GM19395 (cell line): ENCODE measurements around the gene KCNAB1.
"Not testable (repeated sequence)": the region's sequence is repeated elsewhere in the genome, so short reads cannot be mapped to it uniquely, and the experiment has no call there.

ENCODE experiments used
- ATAC-seq: cut with Tn5 transposase; IDR thresholded peaks from one replicate; pipeline ENCODE4 v1.9.1; 2021; ENCODE audit warnings: mild to moderate bottlenecking, moderate library complexity; ENCODE audit not compliant: unreplicated experiment

The KCNAB1 gene

DNA sequence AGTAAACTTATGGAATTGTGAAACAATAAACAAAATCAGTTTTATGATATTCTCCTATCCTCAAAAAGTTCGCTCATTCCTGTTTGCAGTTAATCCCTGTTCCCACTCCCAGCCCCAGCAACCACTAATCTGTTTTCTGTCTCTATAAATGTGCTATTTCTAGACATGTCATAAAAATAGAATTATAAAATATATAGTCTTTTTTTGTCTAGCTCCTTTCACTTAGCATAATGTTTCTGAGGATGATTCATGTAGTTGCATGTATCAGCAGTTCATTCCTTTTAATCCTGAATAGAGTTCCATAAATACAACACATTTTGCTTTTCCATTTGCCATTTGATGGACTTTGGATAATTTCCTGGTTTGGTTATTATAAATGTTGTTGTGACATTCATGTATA, 140.0 kb downstream of the KCNAB1 start:
- ATAC-seq: no peak

DNA sequence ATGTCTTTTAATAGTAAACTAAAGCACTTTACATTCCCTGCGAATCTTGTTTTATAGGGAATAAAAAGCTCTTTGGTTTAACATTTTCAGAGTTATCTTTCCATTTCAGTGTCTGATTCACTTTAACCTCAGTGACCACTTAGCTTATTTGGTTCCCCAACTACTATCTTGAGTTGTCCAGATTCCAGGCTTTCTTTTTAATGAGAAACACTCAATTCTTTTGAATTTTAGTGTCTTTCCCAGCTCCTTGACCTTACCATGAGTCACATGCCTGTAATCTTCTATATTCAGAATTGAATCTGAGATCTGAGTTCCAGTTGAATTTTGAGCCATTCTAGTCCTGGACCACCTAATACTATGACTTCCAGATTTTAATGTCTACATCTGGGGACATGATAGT, 144.4 kb downstream of the KCNAB1 start:
- no peak for ATAC-seq

DNA sequence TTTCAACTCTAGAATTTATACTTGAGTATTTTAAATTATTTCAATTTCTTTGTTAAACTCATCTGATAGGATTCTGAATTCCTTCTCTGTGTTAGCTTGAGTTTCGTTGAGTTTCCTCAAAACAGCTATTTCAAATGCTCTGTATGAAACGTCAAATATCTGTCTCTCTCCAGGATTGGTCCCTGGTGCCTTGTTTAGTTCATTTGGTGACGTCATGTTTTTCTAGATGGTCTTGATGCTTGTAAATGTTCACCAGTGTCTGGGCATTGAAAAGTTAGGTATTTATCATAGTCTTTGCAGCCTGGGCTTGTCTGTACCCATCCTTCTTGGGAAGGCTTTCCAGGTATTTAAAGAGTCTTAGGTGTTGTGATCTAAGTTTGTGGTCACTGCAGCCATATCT, 151.1 kb downstream of the KCNAB1 start:
- ATAC-seq: no peak

DNA sequence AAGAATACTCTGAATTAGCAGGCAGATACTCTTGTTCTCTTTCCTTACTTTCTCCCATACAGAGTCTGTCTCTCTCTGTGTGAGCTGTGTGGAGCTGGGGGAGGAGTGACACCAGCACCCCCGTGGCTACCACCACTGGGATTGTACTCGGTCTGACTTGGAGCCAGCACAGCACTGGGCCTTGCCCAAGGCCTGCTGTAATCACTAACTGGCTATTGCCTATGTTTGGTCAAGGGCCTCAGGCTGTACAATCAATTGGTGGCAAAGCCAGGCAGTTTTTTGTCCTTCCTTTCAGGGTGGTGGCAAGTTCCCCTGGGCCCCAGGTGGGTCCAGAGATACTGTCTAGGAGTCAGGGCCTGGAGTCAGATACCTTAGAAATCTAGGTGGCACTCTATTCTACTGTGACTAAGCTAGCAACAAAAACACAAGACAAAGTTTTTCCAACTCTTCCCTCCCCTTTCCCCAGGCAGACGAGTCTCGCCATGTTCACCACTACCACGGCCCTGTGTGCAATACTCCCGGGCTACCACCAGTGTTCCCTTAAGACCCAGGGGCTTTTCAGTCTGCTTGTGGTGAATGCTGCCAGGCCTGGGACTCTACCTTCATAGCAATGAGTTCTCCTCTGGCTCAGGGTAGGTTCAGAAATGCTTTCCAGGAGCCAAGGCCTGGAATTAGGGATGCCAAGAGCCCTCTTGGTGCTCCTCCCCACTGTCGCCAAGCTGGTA, 151.8 kb downstream of the KCNAB1 start:
- no peak for ATAC-seq

DNA sequence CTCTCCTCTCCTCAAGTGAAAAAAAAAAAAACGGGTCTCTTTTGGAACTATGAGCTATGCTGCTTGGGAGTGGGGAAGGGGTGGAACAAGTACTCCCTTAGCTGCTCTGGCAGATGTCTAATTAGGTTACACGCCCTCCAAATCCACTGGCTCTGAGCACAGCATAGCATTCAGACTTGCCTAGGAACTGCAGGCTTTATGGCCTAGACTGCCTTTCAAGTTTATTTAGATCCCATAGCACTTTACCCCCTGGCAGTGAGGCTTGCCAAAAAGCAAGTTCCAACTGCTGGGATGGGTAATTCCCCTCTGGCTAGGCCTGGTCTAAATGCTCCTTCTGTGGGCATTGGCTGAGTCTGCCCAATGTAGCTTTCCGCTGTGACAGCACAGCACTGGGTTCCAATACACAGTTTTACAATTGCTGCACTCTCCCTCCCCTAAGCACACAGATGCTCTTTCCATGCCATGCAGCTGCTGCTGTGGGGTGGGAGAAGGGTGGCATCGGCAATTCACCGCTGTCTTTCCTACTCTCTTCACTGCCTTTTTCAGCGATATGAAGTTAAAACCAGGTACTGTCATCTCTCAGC, 152.8 kb downstream of the KCNAB1 start:
- ATAC-seq: no peak

DNA sequence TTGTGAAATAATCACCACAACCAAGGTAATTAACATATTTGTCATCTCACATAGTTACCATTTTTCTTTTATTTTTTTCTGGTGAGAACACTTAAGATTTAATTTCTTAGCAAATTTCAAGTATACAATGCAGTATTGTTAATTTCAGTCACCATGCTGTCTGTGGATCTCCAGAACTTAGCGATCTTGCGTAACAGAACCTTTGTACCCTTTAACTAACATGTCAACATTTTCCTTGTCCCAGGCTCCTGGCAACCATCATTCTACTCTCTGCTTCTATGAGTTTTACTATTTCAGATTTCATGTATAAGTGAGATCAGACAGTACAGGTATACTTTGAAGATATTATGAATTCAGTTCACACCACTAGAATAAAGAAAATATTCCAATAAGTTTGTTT, 154.4 kb downstream of the KCNAB1 start:
- no peak for ATAC-seq

DNA sequence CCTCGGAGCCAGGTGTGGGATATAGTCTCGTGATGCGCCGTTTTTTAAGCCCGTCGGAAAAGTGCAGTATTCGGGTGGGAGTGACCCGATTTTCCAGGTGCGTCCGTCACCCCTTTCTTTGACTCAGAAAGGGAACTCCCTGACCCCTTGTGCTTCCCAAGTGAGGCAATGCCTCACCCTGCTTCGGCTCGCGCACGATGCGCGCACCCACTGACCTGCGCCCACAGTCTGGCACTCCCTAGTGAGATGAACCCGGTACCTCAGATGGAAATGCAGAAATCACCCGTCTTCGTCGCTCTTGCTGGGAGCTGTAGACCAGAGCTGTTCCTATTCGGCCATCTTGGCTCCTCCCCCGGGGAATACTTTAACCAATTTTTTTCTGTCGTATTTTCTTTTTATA, 164.3 kb downstream of the KCNAB1 start:
- ATAC-seq: not testable (repeated sequence)

DNA sequence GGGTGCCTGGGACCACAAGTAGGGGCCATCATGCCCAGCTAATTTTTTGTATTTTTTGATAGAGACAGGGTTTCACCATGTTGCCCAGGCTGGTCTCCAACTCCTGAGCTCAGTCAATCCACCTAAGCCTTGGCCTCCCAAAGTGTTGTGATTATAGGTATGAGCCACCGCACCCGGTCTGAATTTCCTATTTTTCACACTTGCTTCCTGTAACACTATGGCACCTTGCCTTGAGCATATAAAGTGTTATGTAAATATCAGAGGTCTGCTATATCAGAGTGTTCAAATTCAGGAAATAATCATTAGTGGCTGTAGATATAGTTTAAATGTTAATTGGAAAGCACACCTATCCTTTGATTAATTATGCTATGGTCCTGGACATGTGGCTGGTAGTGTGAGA, 165.2 kb downstream of the KCNAB1 start:
- ATAC-seq: no peak

DNA sequence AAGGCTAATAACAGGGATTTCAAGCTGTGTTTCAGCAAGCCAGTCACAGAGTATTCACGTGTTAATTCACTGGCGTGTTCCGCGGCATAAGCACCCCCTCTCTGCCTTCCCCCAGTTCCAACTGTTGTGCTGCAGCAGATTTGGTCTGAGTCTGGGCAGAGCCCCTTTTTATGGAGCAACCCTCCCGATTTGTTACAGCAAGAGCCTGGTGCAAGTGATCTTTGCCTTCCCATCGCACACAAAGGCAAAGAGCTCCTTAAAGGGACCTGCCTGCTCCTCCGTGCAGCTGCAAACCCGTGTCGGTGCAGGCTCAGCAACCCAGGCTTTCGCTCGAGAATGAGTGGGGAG, 170.5 kb downstream of the KCNAB1 start:
- no peak for ATAC-seq

DNA sequence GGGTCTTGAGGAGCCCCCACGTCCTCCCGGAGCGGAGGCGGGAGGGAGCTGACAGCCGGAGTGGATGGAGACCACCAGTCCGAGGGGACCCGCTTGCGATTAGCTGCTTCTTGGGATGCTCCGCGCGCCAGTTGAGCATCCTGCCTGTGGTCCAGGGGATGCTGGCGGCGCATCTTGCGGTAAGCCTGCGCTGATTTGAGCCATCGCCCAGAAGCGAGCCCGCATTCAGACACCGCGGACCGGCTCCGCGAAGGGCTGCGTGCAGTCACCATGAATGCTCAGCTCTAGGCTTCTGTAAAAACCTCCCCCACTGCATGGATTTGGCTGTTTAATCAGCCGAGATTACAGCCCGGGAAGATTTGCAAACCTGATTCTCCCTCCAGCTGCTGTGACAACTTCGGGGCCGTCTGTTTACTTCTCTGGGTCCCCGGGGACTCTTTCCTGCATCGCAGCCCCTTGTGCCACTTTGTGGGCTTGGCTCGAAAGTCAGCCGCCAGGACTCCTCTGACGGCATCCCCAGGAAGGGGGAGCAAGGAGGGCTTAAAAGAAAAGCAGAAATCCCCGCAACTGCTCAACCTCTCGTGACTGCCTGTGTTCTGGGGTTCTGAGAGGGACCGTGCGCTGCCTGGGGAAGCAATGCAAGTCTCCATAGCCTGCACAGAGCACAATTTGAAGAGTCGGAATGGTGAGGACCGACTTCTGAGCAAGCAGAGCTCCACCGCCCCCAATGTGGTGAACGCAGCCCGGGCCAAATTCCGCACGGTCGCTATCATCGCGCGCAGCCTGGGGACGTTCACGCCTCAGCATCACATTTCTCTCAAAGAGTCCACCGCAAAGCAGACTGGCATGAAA, 171.1 kb downstream of the KCNAB1 start:
- ATAC-seq: no peak

DNA sequence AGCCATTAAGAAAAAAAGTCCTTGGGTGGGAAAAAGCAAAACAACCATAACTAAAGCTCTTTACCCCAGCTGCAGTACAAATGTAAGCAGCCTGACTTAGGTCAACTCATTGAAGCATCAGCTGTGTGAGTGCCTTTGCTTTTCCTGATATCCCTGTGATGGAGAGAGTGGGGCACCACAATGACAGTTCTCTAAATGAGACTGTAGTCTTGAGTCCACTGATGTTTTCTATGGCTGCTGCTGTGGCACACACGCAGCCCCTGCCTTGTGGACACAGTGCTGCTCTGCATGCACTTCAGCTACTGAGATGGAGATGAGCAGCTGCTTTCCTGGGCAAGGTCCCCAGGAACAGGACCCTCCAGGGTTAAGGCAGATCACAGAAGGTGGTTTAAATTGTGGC, 173.2 kb downstream of the KCNAB1 start:
- ATAC-seq: no peak

DNA sequence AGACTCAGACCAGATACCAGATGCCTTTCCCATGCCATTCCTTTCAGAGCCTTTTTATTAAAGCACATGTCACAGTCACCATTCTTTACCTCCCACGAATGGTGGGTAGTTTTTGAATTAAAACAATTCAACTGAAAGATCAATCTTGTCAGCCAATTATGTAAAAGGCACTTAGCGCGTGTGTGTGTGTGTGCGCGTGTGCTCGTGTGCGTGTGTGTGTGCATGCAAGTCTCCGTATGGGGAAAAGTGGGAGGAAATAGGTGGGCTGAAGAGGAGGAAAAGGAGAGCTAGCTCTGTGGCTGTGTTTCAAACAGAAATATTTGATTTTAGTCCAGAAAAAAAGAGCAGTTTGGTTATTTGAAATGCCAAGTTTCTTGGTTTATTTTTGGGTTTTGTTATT, 177.2 kb downstream of the KCNAB1 start:
- no peak for ATAC-seq

DNA sequence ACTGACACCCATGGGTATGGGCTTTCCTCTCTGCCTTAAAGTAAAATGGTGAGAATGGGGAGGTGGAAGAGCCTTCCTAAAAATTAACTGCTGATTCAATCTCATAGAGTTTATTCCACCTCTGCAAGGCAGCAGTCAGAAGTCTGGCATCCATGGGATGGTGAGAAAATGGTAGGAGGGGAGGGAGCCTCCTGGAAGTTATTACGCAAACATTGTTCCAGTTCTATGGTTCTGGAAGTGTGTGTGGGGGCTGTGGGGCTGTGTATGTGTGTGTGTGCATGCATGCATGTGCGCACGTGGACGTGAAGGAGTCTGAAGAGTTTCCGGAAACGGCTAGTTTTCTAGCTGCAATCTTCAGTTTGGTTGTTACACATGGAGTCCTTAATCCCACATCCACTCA, 177.6 kb downstream of the KCNAB1 start:
- no peak for ATAC-seq

DNA sequence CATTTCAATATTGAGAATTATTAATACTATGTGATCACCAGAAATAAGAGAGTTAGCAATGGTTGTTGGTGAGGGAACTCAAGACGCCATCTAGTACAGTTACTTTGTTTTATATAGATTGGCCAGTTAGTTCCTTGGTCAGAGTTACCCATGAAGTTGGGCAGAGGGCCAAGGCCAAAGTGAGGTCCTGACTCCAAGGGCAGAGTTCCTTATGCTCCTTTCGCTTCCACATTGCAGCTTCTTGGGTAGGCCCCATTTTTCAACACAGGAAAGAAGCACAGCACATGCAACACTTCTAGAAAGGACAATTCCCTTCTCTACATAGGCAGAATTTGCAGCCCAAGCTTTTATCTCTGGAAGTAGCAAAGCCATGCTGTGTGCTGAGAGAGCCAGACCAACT, 178.6 kb downstream of the KCNAB1 start:
- no peak for ATAC-seq

DNA sequence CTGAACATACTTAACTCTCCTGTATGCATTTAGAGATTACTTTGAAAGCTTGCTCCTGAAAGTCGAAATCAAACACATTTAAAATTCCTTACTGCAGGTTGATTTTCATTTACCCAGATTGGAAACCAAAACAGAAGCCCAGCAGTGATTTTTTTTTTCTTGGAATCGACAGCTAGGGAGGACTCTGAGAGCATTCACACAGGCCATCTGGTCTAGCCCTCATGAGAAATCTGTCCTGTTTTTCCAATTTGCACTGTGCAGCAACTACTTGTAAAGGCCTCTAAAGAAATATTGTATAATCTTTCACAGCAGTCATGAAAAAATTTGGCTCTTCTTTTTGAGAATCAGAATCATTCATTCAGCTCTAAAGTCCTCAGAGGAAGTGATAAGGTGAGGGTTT, 179.2 kb downstream of the KCNAB1 start:
- ATAC-seq: no peak

DNA sequence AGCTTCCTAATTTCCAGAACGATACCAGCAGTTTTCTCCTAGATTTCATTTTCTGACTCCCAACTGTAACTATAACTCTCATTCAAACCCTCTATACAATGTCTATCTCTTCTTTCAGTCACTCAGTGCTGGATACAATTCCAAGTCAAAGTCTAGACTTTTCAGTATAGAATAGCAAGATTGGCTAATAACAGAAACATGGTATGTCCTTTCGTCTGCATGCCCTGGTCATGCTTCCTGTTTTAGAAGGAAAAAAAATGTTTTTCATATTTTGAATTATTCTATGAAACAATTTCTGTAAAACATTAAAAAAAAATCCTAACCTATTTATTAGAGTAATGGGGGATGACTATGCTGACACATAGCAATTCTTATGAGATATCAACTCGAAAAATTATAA, 180.0 kb downstream of the KCNAB1 start:
- no peak for ATAC-seq

DNA sequence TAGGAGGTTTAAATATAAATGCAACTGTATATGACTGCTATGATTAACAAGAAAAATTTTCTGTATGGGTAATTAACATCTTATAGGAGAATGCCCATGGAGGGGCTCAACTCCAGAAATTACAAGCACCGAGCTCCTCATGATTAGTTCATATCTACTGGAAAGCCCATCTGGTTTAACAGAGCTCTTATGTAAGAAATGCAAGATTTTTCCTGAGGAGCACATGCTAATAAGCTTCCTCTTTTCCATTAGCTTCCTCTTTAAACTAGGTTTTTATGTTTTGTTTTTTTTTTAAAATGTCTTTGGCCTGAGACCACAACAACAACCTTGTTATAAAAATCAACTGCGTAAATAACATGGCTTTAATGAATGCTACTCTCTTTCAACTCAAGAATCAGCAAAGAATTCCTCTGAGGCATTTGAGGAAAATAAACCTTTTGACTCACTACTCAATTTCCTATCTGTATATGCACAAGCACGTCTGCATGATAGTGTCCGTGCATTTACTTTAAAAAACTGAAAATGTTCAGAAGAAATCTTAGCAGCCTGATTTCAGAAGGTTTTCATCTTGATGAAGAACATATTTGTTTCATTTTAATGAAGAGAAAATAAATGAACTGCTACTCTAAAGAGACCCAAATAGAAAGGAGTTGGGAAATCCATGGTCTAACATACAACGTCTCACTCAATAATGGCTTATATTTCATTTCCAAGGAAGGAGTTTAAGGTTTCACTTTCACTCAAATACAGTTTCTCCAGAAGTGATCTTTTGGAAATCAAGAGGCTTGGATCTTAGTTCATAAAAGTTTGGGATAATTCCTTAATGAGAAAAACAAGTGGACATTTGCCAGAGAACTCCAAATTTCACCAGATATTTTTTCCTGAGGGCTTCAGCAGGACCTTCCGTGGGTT, 180.8 kb downstream of the KCNAB1 start:
- ATAC-seq: no peak

DNA sequence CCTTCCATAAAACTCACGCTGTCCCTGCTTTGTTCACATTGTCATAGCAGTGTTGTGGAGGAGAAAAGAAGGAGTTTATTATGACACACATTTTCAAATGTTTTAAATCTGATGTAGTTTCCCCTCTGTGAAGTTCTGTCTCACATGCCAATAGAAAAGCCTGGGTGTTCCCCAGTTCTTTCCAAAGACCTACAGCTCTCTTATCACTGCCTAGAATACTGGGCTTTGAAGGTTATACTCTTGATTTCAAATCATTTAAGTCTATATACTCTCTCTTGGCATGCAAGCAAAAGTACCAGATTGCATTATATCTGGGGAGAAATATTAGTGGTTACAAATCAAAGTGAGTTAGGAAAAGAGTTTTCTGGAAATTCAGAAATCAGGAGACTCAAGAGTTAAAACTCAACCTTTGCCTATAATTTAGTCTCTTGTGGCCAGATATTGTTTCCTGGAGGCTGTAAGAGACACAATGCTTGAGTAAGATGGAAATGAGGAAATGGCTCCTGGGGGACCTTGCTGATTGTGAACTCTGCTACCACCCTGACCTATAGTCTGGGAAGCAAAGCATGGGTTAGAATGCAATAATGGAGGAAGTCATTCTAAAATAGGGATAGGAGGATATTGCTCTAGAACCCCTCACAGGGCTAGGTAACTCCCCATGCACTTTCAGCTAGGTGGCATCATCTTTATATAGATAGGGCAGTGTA, 182.8 kb downstream of the KCNAB1 start:
- no peak for ATAC-seq

DNA sequence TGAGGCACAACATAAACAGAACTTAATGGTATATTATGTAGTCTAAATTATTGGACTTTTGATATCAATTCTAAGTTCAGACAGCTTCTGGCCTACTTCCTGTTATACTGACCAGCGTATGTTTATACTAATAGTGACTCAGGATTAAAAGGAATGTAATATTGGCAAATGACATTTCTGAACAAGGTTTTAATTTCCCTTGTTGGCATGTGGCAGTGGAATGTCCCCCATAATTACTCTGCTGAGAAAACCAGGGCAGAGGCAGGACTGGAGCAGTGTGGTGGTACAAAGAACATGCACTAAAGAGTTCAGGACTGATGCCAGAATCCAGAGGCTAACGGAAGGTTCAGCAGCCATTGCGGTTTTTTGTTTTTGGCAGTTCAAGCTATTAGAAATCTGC, 184.0 kb downstream of the KCNAB1 start:
- no peak for ATAC-seq

DNA sequence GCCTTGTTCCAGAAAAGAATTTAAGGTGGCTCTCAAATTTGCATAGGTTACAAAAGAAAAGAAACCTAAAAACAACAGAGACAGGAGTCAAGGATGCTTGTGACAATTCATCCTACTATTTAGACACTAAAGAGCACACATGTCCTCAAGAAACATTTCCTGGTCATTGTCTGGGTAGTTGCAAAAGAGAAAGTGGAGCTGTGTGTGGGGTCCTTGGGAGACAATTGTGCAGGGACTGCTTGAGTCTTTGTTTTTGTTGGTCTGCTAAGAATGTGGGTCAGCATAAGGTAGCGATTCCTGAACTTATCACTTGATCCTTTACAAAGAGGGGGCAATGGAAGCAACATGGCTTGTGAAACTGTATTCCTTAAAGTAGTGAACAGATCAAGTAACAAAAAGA, 185.3 kb downstream of the KCNAB1 start:
- no peak for ATAC-seq

DNA sequence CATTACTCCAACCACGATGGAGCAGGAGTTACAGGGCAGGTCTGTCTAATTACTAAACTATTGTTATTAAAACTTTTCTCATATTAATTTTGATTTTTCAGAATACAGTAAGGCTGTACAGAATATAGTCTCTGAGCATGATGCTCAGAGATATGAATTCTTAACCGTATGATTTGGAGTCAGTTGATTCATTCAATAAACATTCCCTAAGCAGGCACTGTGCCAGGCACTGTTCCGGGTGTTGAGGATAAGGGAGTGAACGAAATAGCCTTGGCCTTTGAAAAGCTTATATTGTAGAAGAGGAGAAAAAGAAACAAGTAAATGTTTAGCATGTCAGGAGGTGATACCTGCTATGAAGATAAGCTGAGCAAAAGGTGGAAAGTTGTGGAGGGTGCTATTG, 187.3 kb downstream of the KCNAB1 start:
- ATAC-seq: no peak
